NCI-H1048 (cell line): ENCODE data around the gene ZCCHC7.

Experiments
- DNase-seq: peaks from one replicate; lab custom pipeline; 2025; lab: John Stamatoyannopoulos, UW

The ZCCHC7 gene

GRCh38 chr9:37209431-37210386 is 89.3 kb downstream of the ZCCHC7 start:
- DNase-seq = no peak

- no peak for DNase-seq
Measured at GRCh38 chr9:37210737-37211523, 90.6 kb downstream of the ZCCHC7 start.

GRCh38 chr9:37212435-37212834 is 92.1 kb downstream of the ZCCHC7 start:
- no peak for DNase-seq

- no peak for DNase-seq
Measured at GRCh38 chr9:37215381-37215780, 95.0 kb downstream of the ZCCHC7 start.

- DNase-seq = no peak
Measured at GRCh38 chr9:37215830-37216229, 95.5 kb downstream of the ZCCHC7 start.

- DNase-seq = no peak
Measured at GRCh38 chr9:37217161-37217560, 96.8 kb downstream of the ZCCHC7 start.

GRCh38 chr9:37218800-37219425 is 98.5 kb downstream of the ZCCHC7 start:
- no peak for DNase-seq

GRCh38 chr9:37220971-37221370 is 100.6 kb downstream of the ZCCHC7 start:
- DNase-seq = no peak

GRCh38 chr9:37221489-37222106 is 101.2 kb downstream of the ZCCHC7 start:
- no peak for DNase-seq

GRCh38 chr9:37229455-37229854 is 109.1 kb downstream of the ZCCHC7 start:
- DNase-seq = no peak

GRCh38 chr9:37229882-37230482 is 109.6 kb downstream of the ZCCHC7 start:
- DNase-seq = no peak

GRCh38 chr9:37236822-37237221 is 116.4 kb downstream of the ZCCHC7 start:
- no peak for DNase-seq

GRCh38 chr9:37238122-37238521 is 117.7 kb downstream of the ZCCHC7 start:
- no peak for DNase-seq

GRCh38 chr9:37239224-37239859 is 119.0 kb downstream of the ZCCHC7 start:
- no peak for DNase-seq

GRCh38 chr9:37239921-37240320 is 119.5 kb downstream of the ZCCHC7 start:
- no peak for DNase-seq

- no peak for DNase-seq
Measured at GRCh38 chr9:37241340-37241739, 121.0 kb downstream of the ZCCHC7 start.

GRCh38 chr9:37242089-37242488 is 121.7 kb downstream of the ZCCHC7 start:
- DNase-seq = no peak

GRCh38 chr9:37243588-37244345 is 123.4 kb downstream of the ZCCHC7 start:
- no peak for DNase-seq

GRCh38 chr9:37246826-37247225 is 126.5 kb downstream of the ZCCHC7 start:
- DNase-seq = no peak

- DNase-seq = no peak
Measured at GRCh38 chr9:37248651-37249163, 128.3 kb downstream of the ZCCHC7 start.
